Neural progenitor cell (in vitro differentiated cells): ENCODE results near the gene ACBD3.

Experiments
- EZH2 ChIP-seq: fragments of 200-600 bp; sonication (generic); IDR thresholded peaks from 2 replicates; pipeline ENCODE4 v1.6.1; 2017; ENCODE audit warnings: antibody characterized with exemption, mild to moderate bottlenecking, moderate library complexity
- EZH2phosphoT487 ChIP-seq: fragments of 200-600 bp; sonication (generic); IDR thresholded peaks from 2 replicates; pipeline ENCODE4 v1.6.1; 2017; ENCODE audit warnings: antibody characterized with exemption
- TF ChIP-seq, protein P1 (sequence below): fragments of 200-600 bp; sonication (generic); IDR thresholded peaks from 2 replicates; pipeline ENCODE4 v1.5.1; 2017; ENCODE audit warnings: antibody characterized with exemption, mild to moderate bottlenecking

DNA sequence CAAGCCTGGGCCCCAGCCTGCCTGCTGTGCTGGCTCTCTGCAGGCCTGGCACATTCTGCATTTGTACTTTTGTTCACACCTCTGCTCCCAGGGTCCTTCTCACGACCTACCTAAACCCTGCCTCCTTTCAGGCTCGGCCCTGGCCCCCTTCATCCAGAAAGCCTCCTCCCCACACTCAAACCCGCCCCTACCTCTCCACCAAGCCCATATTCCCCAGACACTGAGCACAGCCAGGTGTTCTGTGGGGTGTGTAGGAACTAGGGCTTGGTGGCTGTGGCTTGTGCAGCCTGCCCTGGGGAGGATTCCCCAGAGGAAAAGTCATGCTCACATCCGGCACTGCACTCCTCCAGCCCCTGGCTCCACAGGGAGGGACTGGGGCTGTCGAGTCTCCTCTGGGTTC, 28.7 kb upstream of the ACBD3 start:
- TF ChIP-seq, protein P1, sequence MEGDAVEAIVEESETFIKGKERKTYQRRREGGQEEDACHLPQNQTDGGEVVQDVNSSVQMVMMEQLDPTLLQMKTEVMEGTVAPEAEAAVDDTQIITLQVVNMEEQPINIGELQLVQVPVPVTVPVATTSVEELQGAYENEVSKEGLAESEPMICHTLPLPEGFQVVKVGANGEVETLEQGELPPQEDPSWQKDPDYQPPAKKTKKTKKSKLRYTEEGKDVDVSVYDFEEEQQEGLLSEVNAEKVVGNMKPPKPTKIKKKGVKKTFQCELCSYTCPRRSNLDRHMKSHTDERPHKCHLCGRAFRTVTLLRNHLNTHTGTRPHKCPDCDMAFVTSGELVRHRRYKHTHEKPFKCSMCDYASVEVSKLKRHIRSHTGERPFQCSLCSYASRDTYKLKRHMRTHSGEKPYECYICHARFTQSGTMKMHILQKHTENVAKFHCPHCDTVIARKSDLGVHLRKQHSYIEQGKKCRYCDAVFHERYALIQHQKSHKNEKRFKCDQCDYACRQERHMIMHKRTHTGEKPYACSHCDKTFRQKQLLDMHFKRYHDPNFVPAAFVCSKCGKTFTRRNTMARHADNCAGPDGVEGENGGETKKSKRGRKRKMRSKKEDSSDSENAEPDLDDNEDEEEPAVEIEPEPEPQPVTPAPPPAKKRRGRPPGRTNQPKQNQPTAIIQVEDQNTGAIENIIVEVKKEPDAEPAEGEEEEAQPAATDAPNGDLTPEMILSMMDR, result no peak
- TF ChIP-seq EZH2, result no peak
- no peak for TF ChIP-seq EZH2phosphoT487
